Limb (tissue), 2 donors: Measurements from ENCODE around the gene ABCC6.
"Not testable (repeated sequence)": the region's sequence is repeated elsewhere in the genome, so short reads cannot be mapped to it uniquely, and the experiment has no call there.

Experiments used
- DNase-seq, 2 donors: peaks; one replicate each; pipeline ENCODE4 v3.0.0-alpha.2; 2016; ENCODE audit errors: extremely low spot score in 2 of 2

Gene ABCC6

GRCh38 chr16:16223662-16224241 lies 458 bp upstream of the ABCC6 start:
- not testable (repeated sequence) for DNase-seq

DNA sequence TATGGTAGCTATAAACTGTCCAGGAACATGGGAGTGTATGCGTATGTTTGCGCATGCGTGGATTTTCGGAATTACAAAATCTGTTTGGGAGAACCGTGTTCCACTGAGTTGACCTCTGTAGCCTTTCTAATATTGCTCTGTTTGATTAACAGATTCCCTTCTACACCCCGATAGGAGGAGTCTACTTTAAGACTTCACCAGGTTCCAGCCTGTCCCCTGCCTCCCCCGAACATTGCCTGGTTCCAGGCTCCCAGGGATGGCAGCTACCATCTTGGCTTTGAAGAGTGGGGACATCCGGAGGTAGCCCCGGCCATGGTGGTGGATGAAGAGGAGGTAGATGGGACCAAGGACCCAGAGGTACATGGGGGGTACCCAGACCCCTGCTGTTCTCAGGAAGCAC lies 1.9 kb downstream of the ABCC6 start:
- not testable (repeated sequence) for DNase-seq

GRCh38 chr16:16220449-16220848 lies 2.8 kb downstream of the ABCC6 start:
- DNase-seq = not testable (repeated sequence)

DNA sequence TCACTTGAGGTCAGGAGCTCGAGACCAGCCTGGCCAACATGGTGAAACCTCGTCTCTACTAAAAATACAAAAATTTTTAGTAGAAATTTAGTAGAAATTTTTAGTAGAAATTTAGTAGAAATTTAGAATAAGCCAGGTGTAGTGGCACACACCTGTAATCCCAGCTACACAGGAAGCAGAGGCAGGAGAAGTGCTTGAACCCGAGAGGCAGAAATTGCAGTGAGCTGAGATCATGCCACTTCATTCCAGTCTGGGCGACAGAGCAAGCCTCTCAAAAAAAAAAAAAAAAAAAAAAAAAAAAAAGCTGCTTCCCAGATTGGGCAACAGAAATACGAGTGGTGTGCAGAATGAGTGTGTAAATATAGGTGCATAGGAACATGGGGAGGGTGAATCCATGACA lies 4.5 kb downstream of the ABCC6 start:
- not testable (repeated sequence) for DNase-seq

DNA sequence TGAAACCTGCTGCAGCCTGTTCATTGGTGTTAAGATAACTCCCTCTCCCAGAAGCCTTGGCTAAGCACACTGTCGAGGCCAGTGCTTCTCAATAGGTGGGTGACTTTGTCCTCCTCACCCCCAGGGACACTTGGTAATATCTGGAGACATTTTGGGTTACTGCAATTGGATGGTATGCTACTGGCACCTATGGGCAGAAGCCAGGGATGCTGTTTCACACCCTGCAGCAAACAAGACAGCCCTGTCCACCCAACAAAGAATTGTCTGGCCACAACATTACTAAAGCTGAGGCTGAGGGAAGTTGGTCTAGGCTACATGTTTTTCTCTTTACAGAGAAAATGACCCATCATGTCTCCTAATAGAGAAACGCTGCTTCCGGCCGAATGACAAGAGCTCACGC lies 4.9 kb downstream of the ABCC6 start:
- DNase-seq = not testable (repeated sequence)

- DNase-seq = not testable (repeated sequence)
Observed at GRCh38 chr16:16213863-16214293, 9.4 kb downstream of the ABCC6 start.

DNA sequence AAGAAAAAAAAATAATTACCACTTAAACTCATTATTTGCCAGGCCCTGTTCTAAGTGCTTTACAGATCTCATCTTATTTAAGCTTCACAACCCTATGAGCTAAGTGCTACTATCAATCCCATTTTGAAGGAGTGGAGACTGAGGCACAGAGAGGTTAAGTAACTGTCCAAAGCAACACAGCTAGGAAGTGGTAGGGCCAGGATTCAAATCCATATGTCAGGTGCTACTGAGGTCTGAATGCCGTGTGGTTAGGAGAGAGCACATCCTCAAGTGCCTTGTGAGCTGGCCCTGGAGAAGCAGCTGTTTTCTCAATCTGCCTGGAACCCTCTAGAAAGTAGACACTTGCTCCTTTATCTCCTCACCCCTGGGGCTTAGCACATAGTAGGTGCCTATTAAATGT lies 11.9 kb downstream of the ABCC6 start:
- not testable (repeated sequence) for DNase-seq

DNA sequence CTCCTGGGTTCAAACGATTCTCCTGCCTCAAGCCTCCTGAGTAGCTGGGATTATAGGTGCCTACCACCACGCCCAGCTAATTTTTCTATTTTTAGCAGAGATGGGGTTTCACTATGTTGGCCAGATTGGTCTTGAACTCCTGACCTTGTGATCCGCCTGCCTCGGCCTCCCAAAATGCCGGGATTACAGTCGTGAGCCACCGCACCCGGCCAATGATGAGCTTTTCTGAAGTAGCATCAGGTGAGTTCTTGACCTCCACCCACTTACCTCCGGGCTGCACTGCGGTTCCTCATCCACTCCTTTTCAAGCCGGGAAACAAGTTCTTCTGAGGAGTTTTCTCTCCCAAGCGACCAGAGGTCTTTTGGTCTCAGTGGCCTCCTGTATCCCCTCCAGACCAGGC lies 14.8 kb downstream of the ABCC6 start:
- DNase-seq = not testable (repeated sequence)

DNA sequence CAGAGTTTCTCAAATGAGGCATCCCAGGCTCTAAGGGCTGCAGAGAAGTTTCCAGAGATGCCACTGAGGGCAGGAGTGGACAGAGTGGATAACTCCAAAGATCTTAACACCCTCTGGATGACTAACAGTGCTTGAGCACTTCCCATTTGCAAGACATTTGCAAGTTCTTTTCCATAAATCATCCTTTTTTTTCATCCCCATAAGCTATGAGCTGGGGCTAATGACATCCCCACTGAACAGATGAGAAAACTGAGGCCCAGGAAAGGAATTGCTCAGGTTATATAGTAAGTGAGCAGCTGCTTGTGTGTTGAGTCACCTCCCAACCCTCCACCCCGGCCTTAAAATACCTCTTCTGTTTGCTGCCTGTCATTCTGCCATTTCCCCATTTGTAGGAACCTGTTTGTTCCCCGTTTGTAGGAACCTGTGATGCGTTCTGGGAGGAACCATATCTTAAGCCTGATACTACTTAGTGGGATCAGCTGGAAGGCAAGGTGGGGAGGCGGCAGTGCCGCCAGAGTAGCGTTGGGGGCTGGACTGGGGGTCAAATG lies 15.4 kb downstream of the ABCC6 start:
- not testable (repeated sequence) for DNase-seq

DNA sequence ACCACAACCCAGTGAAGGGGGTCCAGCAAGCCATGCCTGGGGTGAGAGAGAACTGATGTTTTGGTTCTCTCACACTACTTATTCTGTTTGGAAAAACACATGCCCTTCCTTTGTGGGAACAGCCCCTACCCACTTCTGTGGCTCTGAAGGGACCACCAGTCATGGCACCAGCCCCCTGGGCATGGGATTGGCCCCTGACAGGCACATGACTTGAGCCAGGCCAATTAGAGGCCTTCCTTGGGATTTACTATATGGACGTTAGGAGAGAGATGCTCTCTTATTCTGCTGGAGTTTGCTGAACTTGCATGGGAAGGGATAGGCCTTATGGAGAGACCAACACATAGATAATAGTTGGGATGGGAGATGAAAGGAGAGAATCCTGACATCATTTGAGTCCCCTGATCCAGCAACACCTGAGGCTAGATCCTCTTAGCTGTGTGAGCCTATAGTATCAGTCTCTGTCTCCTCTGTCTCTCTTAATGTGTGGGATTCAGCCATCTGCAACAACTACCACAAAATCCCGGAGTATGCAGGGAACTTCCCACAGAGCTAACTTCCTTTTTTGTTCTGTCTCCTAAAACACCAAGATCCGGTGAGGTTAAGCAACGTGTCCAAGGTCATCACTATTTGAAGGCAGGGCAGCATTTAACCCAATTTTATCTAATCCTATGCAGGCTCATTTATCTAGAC lies 16.1 kb downstream of the ABCC6 start:
- DNase-seq = not testable (repeated sequence)

DNA sequence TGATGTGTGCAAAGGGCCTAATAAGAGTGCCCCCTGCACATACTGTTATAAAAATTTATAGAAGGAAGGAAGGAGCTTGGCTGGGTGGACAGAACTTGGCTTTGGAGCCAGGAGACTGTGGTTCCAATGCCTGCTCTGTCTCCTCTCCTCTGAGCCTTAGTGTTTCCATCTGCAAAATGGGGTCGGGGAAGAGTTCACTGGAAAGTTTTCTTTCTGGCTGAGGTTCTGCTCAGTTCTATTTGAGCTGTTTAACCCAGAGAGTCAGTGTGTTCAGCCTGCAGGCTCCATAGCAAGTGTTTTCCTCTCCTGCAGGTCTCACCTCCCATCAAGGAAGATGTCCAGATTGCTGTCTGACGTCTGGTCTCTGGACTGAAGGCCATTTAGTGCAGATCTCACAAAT lies 17.4 kb downstream of the ABCC6 start:
- not testable (repeated sequence) for DNase-seq

DNA sequence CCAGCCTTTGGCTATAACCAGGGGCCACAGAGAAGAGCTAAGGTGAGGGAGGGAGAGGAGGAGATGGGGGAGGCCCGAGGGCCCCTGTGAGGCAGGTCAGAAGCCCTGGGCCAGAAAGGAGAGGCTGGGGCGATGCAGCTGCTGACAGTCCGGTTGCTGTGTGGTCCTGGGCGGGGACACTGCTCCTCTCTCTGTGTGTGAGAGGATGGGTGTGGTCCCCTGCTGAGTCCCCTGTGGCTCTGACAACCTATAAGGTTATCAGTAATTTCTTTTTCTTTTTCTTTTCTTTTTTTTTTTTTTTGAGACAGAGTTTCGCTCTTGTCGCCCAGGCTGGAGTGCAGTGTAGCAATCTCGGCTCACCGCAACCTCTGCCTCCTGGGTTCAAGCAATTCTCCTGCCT lies 18.7 kb downstream of the ABCC6 start:
- not testable (repeated sequence) for DNase-seq

DNA sequence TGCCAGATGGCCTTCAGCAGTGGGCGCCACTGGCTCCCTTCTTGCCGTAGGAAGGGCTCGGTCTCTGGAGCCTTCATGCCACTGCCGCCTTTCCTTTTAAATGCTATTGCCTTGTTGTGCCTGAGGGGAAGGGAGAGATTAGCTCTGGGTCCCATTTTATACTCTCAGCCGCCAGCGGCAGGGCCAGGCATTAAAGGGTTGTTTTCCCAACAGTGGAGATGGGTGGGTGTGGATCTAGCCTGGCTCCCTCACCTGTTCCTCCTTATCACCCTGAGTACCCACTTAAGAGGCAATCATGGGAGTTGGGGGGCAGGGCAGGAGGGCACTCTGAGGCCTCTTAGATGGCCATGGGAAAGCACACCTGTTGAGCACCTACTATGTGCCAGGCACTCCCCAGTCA lies 19.8 kb downstream of the ABCC6 start:
- not testable (repeated sequence) for DNase-seq

- not testable (repeated sequence) for DNase-seq
Observed at GRCh38 chr16:16202400-16203143, 20.7 kb downstream of the ABCC6 start.

GRCh38 chr16:16201880-16202279 lies 21.4 kb downstream of the ABCC6 start:
- not testable (repeated sequence) for DNase-seq

GRCh38 chr16:16200391-16200790 lies 22.9 kb downstream of the ABCC6 start:
- not testable (repeated sequence) for DNase-seq

- DNase-seq = not testable (repeated sequence)
Observed at GRCh38 chr16:16199428-16199827, 23.9 kb downstream of the ABCC6 start.

- DNase-seq = no peak
Observed at GRCh38 chr16:16197966-16198365, 25.3 kb downstream of the ABCC6 start.

- DNase-seq = no peak
Observed at GRCh38 chr16:16197331-16197730, 26.0 kb downstream of the ABCC6 start.

- no peak for DNase-seq
Observed at GRCh38 chr16:16196099-16196498, 27.2 kb downstream of the ABCC6 start.

DNA sequence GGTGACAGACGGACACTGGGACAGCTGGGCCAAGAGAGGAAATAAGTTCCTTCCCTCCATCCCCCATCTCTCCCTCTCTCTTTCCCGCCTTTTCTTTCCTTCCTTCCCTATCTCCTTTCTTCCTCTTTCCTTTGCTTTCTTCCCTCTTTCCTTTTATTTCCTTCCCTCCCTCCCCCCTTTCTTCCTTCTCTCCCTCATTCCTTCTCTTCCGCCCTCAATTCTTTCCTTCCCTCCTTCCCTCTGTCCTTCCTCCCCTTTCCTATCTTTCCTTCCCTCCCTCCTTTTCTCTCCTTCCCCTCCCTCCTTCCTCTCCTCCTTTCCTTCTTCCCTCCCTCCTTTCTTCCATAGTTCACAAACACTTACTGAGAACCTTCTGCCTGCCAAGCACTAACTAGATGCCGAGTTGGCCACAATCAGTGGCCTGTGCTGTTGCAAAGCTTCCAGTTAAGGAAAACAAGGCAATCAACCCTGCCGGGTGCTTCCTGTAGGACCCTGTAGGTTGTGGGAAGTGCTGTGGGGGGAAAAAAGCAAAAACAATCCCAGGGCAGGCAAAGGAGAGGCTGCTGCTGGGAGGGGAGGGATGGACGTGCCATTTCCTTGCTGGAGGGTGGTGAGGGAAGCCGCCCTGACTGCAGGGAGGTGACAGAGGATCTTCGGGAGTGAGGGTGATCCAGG lies 31.7 kb downstream of the ABCC6 start:
- DNase-seq = no peak

- not testable (repeated sequence) for DNase-seq
Observed at GRCh38 chr16:16190966-16191365, 32.3 kb downstream of the ABCC6 start.
